ENCODE data around the gene EXOC3.
"Not testable (repeated sequence)": the region's sequence is repeated elsewhere in the genome, so short reads cannot be mapped to it uniquely, and the experiment has no call there.

The EXOC3 gene

DNA sequence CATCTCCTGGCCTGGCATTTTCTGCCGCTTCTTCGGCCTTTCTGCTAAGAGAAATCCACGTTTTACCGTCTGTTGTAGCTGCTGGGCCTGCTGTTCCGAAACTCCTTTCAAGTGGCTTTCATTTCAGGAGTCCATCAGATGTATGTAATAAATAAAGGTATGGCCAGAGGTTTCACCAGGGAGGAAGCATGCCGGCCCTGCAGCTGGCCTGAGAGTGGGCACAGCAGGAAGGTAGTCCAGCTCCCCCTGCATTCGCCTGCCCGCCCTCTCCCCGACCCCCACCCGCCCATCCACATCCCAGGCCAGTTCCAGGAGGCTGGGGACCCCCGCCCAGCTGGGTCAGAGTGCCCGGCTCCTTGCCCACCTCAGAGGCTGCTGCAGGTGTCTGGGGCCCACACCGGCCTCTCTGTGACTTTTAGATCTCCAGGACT is 46.4 kb upstream of the EXOC3 start:
- no peak overlapping the region for H3K4me3 ChIP-seq (ENCODE audit: low read depth, low read length)
- POLR2A ChIA-PET, result no interaction called here

DNA sequence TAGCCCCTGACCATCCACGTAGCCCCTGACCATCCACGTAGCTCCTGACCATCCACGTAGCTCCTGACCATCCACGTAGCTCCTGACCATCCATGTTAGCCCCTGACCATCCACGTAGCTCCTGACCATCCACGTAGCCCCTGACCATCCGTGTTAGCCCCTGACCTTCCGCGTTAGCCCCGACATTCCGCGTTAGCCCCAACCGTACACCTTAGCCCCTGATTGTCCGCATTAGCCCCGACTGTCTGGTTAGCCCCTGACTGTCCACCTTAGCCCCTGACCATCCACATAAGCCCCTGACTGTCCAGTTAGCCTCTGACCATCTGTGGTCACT is 44.9 kb upstream of the EXOC3 start:
- POLR2A ChIA-PET; DNase-seq (ENCODE audit: low read depth, low spot score); H3K4me3 ChIP-seq (ENCODE audit: low read depth, low read length): not testable (repeated sequence)
- CTCF ChIA-PET, result interaction anchor here (1.0 kb wide), 1 partner anchor 21 kb away, joined by 3 read pairs; no protein-coding TSS in a partner anchor

More for the DNA sequence above, 46.4 kb upstream of the EXOC3 start:
- no peak for DNase-seq (ENCODE audit: low read depth, low spot score)
- CTCF ChIA-PET, result interaction anchor here (1.8 kb wide), 1 partner anchor 79 kb away, joined by 5 read pairs; no protein-coding TSS in a partner anchor
- TF ChIP-seq, protein P1, sequence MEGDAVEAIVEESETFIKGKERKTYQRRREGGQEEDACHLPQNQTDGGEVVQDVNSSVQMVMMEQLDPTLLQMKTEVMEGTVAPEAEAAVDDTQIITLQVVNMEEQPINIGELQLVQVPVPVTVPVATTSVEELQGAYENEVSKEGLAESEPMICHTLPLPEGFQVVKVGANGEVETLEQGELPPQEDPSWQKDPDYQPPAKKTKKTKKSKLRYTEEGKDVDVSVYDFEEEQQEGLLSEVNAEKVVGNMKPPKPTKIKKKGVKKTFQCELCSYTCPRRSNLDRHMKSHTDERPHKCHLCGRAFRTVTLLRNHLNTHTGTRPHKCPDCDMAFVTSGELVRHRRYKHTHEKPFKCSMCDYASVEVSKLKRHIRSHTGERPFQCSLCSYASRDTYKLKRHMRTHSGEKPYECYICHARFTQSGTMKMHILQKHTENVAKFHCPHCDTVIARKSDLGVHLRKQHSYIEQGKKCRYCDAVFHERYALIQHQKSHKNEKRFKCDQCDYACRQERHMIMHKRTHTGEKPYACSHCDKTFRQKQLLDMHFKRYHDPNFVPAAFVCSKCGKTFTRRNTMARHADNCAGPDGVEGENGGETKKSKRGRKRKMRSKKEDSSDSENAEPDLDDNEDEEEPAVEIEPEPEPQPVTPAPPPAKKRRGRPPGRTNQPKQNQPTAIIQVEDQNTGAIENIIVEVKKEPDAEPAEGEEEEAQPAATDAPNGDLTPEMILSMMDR (IDR thresholded peaks at IDR 0.05; ENCODE audit: insufficient read depth, low read length, missing control alignments), result no peak

DNA sequence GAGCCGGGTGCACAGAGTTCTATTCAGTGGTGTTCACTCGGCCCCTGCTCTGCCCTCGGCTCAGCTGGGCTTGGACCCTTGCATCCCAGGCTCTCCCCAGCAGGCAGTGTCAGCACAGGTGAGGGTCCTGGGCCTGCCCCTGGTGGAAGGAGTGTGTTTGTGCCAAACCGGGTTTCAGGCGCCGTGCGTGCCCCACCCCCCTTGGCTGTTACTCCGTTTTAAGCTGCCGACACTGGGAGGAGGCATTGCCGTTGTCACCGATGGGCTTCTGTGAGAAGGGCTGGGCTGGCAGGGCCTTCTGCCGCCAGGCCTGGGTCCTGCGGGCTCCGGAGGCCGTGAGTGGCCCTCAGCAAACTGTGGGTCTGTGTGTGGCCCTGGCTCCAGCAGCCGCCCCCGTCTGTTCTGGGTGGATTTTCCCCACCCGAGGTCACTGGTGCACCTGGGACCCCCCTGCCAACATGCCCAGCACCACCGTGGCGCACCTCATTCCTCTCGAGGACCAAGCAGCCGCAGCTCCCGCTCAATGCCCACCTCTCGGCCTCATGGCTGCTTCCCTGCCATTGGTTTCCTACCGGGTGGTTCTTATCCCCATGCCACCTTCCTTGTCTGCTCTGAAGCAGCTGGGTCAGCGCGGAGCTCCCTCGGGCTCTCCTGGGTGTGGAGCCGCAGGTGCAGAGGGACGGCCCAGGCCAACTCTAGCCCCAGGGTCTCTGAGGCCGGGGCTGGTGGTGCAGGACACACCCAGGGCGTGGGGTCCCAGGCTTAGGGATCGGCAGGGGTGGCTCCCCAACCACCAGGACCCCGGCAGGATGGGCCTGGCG is 44.3 kb upstream of the EXOC3 start:
- no peak for DNase-seq (ENCODE audit: low read depth, low spot score)
- H3K4me3 ChIP-seq (ENCODE audit: low read depth, low read length), result no peak overlapping the region
- ChIA-PET POLR2A (no interaction called here), CTCF (interaction anchor here (1.0 to 1.7 kb wide), 2 partner anchors 21 to 33 kb away, joined by 3 to 5 read pairs; no protein-coding TSS in a partner anchor)
- TF ChIP-seq, protein P1 (IDR thresholded peaks at IDR 0.05; ENCODE audit: insufficient read depth, low read length, missing control alignments), result no peak

DNA sequence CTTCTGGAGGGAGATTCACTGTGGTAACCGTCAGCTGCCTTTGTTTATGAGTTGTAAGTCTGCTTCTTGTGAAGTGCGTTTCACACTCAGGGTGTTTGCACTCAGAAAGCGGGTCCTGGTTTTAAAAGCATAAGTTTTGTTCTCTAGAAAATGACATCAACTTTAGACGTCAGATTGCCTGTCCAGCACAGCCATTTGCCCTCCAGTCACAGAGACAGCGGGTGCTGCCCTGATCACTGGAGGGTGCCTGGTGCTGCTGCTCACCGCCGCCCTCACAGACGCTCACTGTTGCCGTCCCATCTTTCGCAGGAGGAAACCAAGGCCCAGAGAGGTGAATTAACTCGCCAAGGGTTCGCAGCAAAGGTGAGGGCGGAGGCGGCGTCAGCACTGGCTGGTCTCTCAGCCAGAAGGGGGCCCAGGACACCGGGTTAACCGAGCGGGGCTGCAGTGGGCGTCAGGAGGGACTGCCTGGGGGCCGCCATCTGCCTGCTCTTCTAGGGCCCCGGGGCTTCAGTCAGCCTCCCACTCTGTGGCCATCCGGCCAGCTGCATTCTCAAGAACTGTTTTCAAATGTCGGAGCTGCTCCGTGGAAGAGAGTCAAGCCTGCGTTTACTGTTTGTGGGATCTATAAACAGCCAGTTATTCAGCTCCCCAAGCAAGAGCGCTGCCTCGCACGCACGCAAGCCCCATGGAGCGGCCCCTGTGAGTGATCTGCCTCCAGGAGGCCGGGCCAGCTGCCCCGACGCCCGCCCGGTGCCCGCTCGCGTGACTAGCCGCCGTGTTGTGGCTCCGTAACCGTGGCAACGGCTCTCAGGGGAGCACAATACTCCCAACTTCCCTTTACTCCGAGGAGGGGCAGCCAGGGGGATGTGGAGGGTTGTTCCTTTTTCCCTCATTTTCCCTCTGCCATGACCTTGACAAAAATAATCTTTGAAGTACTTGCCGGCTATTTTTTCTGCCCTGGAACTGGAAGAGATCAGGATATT is 43.4 kb upstream of the EXOC3 start:
- ChIA-PET POLR2A (interaction anchor here (1.2 to 2.0 kb wide), 2 partner anchors 19 to 31 kb away, joined by 3 to 7 read pairs; no protein-coding TSS in a partner anchor), CTCF (interaction anchor here (1.1 to 1.7 kb wide), 2 partner anchors 32 to 83 kb away, joined by 3 to 5 read pairs; no protein-coding TSS in a partner anchor)
- DNase-seq (ENCODE audit: low read depth, low spot score), result peak; percentile 88
- TF ChIP-seq, protein P1 (IDR thresholded peaks at IDR 0.05; ENCODE audit: insufficient read depth, low read length, missing control alignments), result no peak
- peak overlapping the region; percentile 45 for H3K4me3 ChIP-seq (ENCODE audit: low read depth, low read length)

DNA sequence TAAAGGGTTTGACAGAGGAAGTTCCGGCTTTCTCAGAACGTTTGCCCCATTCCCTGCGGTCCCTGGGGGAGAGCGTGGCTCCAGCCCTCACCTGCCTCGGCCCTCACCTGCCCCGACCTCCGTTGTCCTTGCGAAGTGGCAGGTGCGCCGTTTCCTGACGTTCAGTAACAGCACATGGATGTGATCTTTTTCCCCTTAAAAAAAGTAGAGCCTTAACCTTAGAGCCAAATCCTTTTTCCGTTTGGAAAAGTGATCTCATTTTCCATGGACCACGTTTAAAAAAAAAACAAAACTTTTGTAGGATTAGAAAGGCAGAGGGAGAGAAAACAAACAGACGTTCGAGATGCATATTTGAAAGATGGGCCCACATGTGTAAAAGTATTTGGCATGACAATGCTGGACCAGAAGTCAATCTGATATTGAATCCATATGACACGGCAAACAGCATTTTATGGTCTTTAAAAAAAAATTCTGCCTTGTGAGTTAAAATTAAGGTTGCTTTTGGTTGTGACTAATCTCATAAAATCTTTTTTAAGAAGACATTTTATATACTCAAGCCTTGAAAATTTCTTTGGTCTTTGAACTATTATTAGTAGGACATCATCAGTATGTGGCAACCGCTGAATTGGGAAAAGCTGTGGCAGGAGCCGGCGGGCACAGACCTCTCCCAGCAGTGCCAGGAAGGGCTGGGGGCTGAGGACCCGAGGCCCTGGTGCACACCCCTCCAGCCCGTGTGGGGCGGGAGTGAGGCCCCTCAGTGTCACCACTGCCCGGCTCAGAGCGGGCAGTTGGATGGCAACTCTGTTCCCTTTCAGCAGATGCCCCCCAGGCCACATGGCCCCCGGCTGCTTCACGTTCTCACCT is 42.5 kb upstream of the EXOC3 start:
- DNase-seq (ENCODE audit: low read depth, low spot score), result peak; percentile 84
- peak overlapping the region; percentile 45 for H3K4me3 ChIP-seq (ENCODE audit: low read depth, low read length)
- CTCF ChIA-PET, result interaction anchor here (1.1 to 1.7 kb wide), 2 partner anchors 31 to 84 kb away, joined by 3 to 5 read pairs; no protein-coding TSS in a partner anchor
- TF ChIP-seq, protein P1 (IDR thresholded peaks at IDR 0.05; ENCODE audit: insufficient read depth, low read length, missing control alignments), result no peak
- POLR2A ChIA-PET, result interaction anchor here (1.2 to 2.0 kb wide), 2 partner anchors 18 to 32 kb away, joined by 3 to 7 read pairs; no protein-coding TSS in a partner anchor

Measured in AG04449 (cell line).